Stimulated activated naive CD8-positive, alpha-beta T cell treated with anti-CD3 and anti-CD28 coated beads, Interleukin-15, Interleukin-2, amounts not matched to agents 100 ng/mL and 50 ng/mL, for 24 hours (primary cell): Measurements from ENCODE around the gene CRAT.
"Not testable (repeated sequence)": the region's sequence is repeated elsewhere in the genome, so short reads cannot be mapped to it uniquely, and the experiment has no call there.

Source experiments
- H3K27ac Mint-ChIP-seq: one replicate; pipeline ENCODE4 v1.8.0; 2021; ENCODE audit warnings: mild to moderate bottlenecking, mixed read lengths
- H3K27me3 Mint-ChIP-seq: one replicate; pipeline ENCODE4 v1.8.0; 2021; ENCODE audit warnings: mixed read lengths
- H3K36me3 Mint-ChIP-seq: one replicate; pipeline ENCODE4 v1.8.0; 2021; ENCODE audit warnings: low read depth, mixed read lengths
- H3K4me1 Mint-ChIP-seq: one replicate; pipeline ENCODE4 v1.8.0; 2021; ENCODE audit warnings: low read depth, mixed read lengths
- H3K4me3 Mint-ChIP-seq: one replicate; pipeline ENCODE4 v1.8.0; 2021; ENCODE audit warnings: mild to moderate bottlenecking, mixed read lengths
- H3K9me3 Mint-ChIP-seq: one replicate; pipeline ENCODE4 v1.8.0; 2021; ENCODE audit warnings: mixed read lengths

CRAT gene

DNA sequence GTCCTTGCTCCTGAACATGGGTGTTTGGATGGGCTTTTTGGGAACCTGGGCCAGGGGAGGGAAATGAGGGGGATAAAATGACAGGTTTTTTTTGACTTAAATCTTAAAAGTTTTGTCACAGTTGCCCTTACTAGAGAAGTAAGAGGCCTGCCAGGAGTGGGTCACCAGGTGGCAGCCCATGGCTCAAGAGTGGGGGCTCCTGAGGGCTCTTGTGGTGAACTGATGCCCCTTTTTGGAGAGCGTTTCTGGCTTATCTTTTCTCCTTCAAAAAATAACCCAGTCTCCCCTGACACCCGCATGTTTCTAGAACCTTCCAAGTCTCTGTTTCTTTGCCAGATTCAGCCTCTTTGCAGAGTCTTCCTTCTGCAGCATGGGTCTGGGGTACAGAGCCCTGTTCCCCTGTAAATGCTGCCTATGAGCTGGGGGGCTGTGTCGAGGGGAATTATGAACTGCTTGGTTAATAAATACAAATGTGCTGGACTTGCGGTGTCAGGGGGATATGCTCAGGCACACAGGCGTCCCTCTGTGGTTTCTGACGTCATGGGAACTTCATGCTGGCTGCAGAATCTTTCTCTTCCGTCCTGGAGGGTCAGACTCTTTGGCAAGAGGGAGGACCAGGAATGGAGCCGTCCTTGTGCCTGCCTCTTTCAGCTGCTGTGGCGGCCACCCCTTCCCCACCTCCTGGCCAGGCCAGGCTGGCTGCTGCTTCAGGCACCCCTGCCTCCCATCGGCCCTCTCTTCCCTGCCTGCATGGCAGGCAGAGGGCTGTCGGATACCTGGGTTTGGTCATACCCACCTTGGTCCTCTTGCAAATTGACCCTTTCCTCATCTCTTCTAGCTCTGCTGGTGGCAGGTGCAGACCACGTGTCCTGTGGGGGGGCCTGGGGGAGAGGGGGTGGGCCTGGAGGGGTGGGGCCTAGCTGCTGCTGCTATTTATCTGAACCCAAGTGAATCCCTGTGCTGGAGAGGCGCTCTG lies 30.8 kb upstream of the CRAT start:
- Mint-ChIP-seq H3K4me1 (peaks cover 47% of the 10 kb centered on the region), H3K27me3 (no peaks in the 10 kb centered on the region), H3K27ac (peak overlapping the region; percentile 92), H3K9me3 (no peaks in the 10 kb centered on the region), H3K36me3 (peaks cover 22% of the 10 kb centered on the region), H3K4me3 (peak overlapping the region; percentile 81)

DNA sequence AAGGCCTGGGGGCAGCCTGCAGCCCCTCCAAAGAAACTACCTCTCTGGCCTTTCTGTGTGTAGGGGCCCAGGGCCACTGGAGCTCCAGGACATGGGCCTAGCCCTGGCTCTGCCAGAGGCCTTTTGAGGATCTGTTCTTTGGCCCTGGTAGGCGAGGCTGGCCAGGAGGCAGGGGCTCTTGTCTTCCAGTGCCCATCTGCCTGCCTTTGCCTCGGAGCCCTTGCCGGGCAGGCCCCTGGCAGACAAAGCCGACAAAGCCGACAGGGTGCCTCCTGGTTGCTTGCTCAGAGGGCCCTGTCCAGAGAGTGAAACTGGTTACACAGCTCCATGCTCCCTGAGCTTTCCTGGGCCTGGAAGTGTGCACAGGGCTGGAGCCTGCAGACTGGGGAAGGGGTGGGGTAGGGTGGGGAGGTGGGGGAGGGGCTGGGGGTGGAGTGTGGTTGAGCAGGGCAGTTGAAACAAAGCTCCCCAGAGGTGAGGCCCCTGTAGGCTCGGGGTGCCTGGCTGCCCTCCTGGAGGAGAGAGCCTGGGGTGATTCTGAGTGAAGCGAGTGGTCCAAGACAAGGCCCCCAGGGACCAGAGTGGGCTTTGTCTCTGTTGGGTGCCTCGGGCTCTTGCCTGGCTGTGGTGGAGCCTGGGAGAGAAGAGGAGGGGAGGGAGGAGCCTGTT lies 29.9 kb upstream of the CRAT start:
- H3K27ac Mint-ChIP-seq: peak overlapping the region; percentile 92
- H3K4me3 Mint-ChIP-seq: peak overlapping the region; percentile 81
- H3K4me1 Mint-ChIP-seq: peaks cover 47% of the 10 kb centered on the region
- H3K27me3 Mint-ChIP-seq: no peaks in the 10 kb centered on the region
- peaks cover 27% of the 10 kb centered on the region for H3K36me3 Mint-ChIP-seq
- H3K9me3 Mint-ChIP-seq: no peaks in the 10 kb centered on the region

DNA sequence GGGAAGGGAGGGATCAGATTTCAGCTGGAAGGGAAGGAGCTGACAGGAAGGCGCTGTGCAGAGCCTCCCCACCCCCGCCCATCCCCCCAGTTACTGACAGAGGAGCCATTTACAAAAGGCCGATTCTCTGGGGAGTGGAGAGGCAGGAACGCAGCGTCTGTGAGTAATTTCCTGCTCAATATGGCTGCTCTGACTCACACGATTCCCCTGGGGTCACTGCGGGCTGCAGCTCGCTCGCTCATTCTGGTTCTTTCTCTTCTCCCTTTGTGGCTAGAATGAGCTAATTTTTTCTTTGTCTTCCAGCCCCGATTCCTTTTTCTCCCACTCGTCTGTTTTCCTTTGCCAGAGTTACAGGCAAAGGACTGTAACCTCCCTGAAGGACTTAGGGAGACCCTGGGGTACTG lies 29.4 kb upstream of the CRAT start:
- Mint-ChIP-seq H3K4me3 (peak overlapping the region; percentile 81), H3K4me1 (peaks cover 47% of the 10 kb centered on the region), H3K36me3 (peaks cover 32% of the 10 kb centered on the region), H3K27ac (peak overlapping the region; percentile 92), H3K27me3 (no peaks in the 10 kb centered on the region), H3K9me3 (no peaks in the 10 kb centered on the region)

DNA sequence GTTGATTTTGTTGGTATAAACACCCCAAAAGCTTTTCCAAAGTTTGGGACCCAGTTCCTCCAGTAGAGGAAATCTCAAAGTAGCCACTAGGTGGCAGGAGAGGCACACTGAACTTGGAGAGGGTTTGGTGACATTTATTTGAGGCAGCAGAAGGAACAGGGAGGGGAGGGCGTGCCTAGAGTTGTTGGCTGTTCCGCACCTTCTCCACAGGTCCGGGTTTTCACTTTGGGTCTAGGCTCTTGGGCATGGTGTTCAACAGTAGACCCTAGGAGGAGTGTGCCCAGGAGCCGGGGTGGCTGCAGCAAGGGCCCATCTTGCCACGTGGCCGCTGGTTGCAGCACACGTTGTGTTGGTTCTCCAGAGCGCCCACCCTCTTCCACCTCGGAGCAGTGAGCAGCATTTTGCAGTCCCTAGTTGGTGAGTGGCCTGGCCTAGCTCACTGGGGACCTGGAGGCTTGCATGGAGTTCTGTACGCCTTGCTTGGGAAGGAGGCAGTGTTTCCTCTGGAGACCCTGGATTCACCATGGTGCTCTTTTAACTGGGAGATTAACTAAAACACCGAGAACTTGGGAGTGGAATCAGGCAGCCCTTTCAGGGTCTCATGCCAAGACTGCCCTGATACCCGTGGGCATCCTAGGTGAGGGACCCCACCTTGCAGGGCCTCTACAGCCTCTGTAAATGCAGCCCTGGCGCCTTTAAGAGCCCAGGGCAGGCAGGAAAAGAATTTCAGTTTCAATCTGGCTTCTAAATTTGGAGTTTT lies 28.8 kb upstream of the CRAT start:
- Mint-ChIP-seq H3K27ac (peak overlapping the region; percentile 92), H3K9me3 (no peaks in the 10 kb centered on the region), H3K4me1 (peaks cover 47% of the 10 kb centered on the region), H3K27me3 (no peaks in the 10 kb centered on the region), H3K36me3 (peaks cover 32% of the 10 kb centered on the region), H3K4me3 (peak overlapping the region; percentile 81)

DNA sequence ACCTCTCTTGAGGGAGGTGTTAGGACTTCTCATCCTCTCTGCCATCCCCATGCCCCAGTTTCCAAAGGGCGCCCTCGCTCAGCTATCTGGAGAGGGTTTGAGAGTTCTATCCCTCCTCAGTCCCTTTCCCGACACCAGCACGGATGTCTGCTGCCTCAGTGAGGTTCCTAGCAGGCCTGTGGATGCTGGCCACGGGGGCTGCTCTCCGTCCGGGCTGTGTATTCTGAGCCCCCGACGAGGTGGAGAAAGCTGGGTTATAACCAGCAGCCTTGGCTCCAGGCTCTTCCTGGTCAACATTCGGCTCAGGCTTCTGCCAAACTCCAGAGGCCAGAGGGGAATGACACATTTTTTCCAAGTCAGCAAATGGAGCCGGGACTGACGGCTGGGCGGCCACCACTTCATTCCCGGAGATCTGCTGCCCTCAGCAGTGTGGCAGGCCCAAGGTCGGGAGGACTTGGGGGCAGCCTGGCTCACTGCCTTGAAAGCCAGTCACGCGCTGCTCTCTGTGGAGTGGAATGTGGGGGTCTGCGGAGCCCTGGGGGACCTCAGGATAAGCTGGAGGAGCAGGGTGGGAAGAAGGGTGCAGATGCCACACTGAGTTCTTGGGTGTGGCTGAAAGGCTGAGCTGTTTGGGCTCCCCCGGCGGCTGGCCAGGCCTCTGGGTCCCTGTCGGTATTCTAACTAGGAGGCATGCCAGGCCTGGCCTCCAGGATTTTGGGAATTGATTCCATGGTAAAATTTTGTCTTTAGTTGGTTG lies 28.1 kb upstream of the CRAT start:
- Mint-ChIP-seq H3K4me1 (peaks cover 42% of the 10 kb centered on the region), H3K4me3 (peak overlapping the region; percentile 81), H3K9me3 (no peaks in the 10 kb centered on the region), H3K36me3 (peaks cover 31% of the 10 kb centered on the region), H3K27me3 (no peaks in the 10 kb centered on the region), H3K27ac (peak overlapping the region; percentile 92)

DNA sequence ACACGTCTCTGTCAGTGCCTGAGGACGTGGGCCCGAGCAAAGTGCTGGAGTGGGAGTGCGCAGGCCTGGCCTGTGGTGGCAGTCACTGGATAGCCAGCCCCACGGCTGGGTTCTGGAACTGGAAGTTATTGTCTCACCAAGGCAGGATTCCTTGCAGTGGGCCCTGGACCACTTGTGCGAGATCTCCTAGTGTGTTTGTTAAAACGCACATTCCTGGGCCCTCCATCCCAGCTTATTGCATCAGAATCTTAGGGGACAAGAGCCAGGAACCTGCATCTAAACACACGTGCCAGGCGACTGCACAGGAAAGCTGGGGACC lies 27.5 kb upstream of the CRAT start:
- no peak overlapping the region for H3K4me3 Mint-ChIP-seq
- H3K36me3 Mint-ChIP-seq: peaks cover 33% of the 10 kb centered on the region
- H3K4me1 Mint-ChIP-seq: peaks cover 40% of the 10 kb centered on the region
- H3K27me3 Mint-ChIP-seq: no peaks in the 10 kb centered on the region
- no peak overlapping the region for H3K27ac Mint-ChIP-seq
- no peaks in the 10 kb centered on the region for H3K9me3 Mint-ChIP-seq

DNA sequence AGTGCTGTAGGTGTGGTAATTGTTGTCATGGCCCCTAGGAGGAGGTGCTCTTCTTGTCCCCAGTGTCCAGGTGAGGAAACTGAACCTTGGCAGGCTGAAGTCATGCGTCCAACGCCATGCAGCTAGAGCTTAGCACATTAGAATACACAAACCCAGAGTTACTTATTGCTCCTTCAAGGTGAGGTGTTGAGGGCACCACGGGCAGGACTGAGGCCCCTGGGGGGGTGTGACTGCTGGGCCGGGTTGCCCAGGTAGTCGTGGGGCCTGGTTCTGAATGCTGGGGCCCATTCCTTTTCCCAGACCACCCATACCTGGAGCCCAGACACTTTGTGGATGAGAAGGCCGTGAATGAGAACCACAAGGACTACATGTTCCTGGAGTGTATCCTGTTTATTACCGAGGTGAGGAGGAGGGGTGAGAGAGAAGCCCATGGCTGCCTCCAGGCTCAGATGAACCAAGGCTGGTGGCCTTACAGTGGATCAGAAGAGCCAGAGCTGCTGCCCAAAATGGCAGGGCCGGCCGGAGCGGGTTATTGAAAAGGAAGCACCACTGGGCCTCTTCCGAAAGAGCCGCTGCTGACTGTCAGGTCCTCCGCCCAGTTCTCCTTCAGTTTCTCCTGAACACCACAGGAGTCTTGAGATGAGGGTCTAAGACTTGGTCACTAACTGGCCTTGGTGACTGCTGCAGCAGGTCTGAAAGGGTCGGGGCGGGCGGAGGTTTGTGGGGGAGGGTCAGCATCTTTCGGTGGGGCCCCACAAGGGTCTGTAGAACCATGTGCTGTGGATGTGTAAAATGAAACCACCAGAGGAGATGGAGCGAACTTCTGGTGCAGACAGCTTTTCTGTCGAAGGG lies 26.9 kb upstream of the CRAT start:
- H3K27ac Mint-ChIP-seq: no peak overlapping the region

DNA sequence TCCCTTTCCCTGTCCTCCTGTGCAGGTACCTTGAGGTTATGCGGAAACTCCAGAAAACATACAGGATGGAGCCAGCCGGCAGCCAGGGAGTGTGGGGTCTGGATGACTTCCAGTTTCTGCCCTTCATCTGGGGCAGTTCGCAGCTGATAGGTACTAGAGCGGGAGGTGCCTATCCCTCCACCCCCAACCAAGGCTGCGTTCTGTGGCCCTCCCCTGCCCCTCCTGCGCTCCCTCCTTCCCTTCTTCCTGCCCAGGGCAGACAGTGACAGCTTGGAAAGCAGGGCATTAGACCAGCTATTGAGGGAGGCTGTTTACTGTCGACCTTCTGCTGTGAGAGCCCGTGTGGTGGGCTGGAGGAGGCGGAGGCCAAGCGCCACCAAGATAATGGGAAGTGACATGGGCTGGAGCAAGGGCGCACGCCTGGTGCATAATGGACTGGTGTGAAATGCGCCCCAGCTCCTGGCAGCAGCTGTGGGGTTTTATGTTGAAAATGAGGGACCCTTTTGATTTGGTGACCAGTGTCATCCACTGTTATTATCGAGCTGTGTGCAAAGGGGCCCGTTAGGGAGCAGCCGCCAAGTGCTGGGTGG lies 25.9 kb upstream of the CRAT start:
- Mint-ChIP-seq H3K4me1 (peaks cover 29% of the 10 kb centered on the region), H3K4me3 (no peak overlapping the region), H3K9me3 (no peaks in the 10 kb centered on the region), H3K36me3 (peaks cover 32% of the 10 kb centered on the region), H3K27me3 (no peaks in the 10 kb centered on the region), H3K27ac (no peak overlapping the region)

More for the DNA sequence above, 26.9 kb upstream of the CRAT start:
- Mint-ChIP-seq H3K9me3 (no peaks in the 10 kb centered on the region), H3K27me3 (no peaks in the 10 kb centered on the region), H3K4me3 (no peak overlapping the region), H3K36me3 (peaks cover 28% of the 10 kb centered on the region), H3K4me1 (peaks cover 34% of the 10 kb centered on the region)

DNA sequence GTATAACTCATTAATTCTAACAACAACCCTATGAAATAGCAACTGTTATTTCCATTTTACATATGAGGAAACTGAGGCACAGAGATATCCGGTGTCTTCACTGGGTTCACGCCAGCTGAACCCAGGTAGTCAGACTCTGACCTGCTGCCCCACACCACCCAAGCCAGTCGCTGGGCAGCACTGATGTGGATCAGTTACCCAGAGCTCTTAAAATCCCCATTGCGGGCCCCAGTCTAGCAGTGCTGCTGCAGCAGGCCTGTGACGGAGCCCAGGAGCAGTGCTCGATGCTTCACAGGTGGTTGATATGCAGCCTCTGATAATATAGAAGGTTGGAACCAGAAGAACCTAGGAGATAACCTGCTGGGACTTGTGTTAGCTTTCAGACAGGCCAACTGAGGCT lies 24.9 kb upstream of the CRAT start:
- Mint-ChIP-seq H3K4me1 (peaks cover 23% of the 10 kb centered on the region), H3K36me3 (peaks cover 42% of the 10 kb centered on the region), H3K4me3 (no peak overlapping the region), H3K9me3 (no peaks in the 10 kb centered on the region), H3K27me3 (no peaks in the 10 kb centered on the region), H3K27ac (no peak overlapping the region)

DNA sequence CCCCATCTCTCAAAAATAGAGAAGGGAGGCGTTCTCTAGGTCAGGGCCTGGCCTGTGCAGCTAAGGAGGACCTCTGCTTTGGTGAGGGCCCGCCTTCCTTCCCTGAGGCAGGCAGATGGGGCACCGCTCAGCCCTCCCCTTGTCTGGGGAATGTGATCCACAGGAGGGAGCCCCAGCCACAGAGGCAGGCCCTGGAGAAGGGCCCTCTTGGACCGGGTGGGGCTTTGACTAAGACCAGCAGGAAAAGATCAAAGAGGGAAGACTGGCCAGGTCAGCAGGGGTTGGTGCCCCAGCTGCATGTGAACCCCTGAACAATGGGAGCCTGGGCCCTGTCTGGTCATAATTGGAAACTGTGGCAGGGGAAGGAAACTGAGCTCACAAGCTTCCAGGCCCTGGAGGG lies 22.5 kb upstream of the CRAT start:
- Mint-ChIP-seq H3K4me3 (no peak overlapping the region), H3K9me3 (no peaks in the 10 kb centered on the region), H3K36me3 (peaks cover 44% of the 10 kb centered on the region), H3K27ac (no peak overlapping the region), H3K27me3 (no peaks in the 10 kb centered on the region), H3K4me1 (peaks cover 8% of the 10 kb centered on the region)

DNA sequence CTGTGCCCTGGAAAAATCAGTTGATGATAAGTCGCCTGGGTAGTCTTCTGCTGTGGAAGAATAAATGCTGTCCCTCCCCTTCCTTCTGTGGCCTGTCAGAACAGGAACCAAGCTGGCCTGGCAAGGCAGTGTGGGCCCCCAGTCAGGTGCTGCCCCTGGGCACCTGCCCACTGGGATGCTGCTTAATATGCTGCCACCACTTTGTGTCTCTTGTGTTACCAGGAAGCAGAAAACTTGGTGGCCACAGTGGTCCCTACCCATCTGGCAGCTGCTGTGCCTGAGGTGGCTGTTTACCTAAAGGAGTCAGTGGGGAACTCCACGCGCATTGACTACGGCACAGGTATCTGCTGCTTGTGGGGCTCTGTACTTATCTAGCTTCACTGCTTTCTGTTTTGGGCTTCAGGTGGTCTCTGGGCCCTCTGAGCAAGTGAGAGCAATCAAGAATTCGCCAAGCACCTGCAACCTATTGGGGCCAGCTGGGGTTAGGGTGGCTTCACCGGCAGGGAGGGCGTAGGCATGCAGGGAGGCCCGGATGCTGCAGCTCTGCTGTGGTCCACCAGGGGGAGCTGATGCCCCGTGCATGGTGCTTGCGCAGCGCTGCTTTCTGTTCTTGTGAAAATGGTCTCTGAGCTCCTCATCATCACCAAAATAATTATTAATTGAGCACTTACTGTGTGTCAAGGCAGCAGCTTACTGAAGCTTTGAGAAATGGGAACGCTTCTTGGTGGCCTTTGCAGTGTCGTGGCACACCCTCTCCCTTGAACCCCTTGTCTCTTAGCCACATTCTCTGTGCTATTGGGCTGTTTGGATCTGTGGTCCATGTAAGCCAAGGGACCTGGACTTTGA lies 20.9 kb upstream of the CRAT start:
- Mint-ChIP-seq H3K9me3 (no peaks in the 10 kb centered on the region), H3K36me3 (peaks cover 41% of the 10 kb centered on the region), H3K27me3 (no peaks in the 10 kb centered on the region), H3K4me3 (no peak overlapping the region), H3K27ac (no peak overlapping the region), H3K4me1 (peaks cover 8% of the 10 kb centered on the region)

DNA sequence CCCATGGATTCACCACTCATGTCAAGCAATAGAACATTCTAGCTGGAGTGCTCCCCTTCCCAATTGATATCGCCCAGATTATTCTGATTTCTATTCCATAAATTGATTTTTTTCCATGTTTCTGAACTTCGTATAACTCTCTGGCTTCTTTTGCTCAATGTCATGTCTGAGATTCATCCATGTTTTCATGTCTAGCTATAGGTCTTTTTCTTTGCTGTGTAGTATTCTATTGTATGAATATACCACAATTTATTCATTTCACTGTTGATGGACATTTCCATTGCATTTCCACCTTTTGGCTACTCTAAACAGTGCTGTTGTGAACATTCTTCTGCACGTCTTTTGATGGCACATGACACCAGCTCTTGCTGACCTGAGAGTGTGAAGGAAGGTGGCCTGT lies 20.2 kb upstream of the CRAT start:
- Mint-ChIP-seq H3K9me3 (no peaks in the 10 kb centered on the region), H3K4me3 (no peak overlapping the region), H3K4me1 (peaks cover 8% of the 10 kb centered on the region), H3K27ac (no peak overlapping the region), H3K27me3 (no peaks in the 10 kb centered on the region), H3K36me3 (peaks cover 41% of the 10 kb centered on the region)

DNA sequence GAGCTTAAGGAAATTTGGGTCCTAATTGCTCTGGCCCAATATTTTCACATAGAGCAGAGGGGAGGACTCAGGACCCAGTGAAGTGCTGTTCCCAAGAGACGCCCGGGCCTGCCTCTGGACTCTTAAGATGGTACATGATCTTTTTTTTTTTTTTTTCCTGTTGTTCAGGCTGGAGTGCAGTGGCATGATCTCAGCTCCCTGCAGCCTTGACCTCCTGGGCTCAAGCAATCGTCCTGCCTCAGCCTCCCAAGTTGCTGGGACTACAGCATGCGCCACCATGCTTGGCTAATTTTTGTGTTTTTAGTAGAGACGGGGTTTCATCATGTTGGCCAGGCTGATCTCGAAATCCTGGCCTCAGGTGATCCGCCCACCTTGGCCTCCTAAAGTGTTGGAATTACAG lies 19.7 kb upstream of the CRAT start:
- not testable (repeated sequence) for H3K27ac Mint-ChIP-seq, H3K9me3 Mint-ChIP-seq, H3K4me3 Mint-ChIP-seq, H3K27me3 Mint-ChIP-seq, H3K4me1 Mint-ChIP-seq
- peaks cover 38% of the 10 kb centered on the region for H3K36me3 Mint-ChIP-seq
